DOHH2 (cell line): ENCODE data around the gene PAQR5.

Source experiments
- H3F3A ChIP-seq: fragments of 200-600 bp; sonication (generic), shearing (Covaris generic); 2 replicates; pipeline ENCODE4 v1.6.0; 2016; ENCODE audit warnings: antibody characterized with exemption, mild to moderate bottlenecking; ENCODE audit not compliant: control insufficient read depth, insufficient read depth
- H3K27ac ChIP-seq: fragments of 200-600 bp; sonication (generic); 2 replicates; pipeline ENCODE4 v1.5.1; 2014; ENCODE audit warnings: low read depth, mild to moderate bottlenecking, low read length, moderate library complexity
- H3K27me3 ChIP-seq: fragments of 200-600 bp; sonication (generic); 2 replicates; pipeline ENCODE4 v1.6.1; 2014; ENCODE audit warnings: mild to moderate bottlenecking, low read length, mixed read lengths; ENCODE audit not compliant: control insufficient read depth
- H3K36me3 ChIP-seq: fragments of 200-600 bp; sonication (generic); 2 replicates; pipeline ENCODE4 v1.6.1; 2014; ENCODE audit warnings: mild to moderate bottlenecking, low read length, moderate library complexity, mixed read lengths; ENCODE audit not compliant: control insufficient read depth
- H3K4me1 ChIP-seq: fragments of 200-600 bp; sonication (generic); 2 replicates; pipeline ENCODE4 v1.6.1; 2014; ENCODE audit warnings: mild to moderate bottlenecking, low read length, mixed read lengths; ENCODE audit not compliant: control insufficient read depth
- H3K4me2 ChIP-seq: fragments of 200-600 bp; sonication (generic); 2 replicates; pipeline ENCODE4 v1.6.0; 2014; ENCODE audit warnings: mild to moderate bottlenecking, low read length, moderate library complexity
- H3K4me3 ChIP-seq: fragments of 200-600 bp; sonication (generic); 2 replicates; pipeline ENCODE4 v1.5.1; 2014; ENCODE audit warnings: mild to moderate bottlenecking, low read length, mixed read lengths
- H3K79me2 ChIP-seq: fragments of 200-600 bp; sonication (generic); 2 replicates; pipeline ENCODE4 v1.6.1; 2014; ENCODE audit warnings: mild to moderate bottlenecking, low read length, mixed read lengths; ENCODE audit not compliant: control insufficient read depth
- H3K9me2 ChIP-seq: fragments of 200-600 bp; sonication (generic); replicated peaks from 2 replicates; pipeline ENCODE4 v1.6.1; 2014; ENCODE audit warnings: mild to moderate bottlenecking, low read length, mixed read lengths; ENCODE audit not compliant: control insufficient read depth
- H3K9me3 ChIP-seq: fragments of 200-600 bp; sonication (generic); 2 replicates; pipeline ENCODE4 v1.6.1; 2014; ENCODE audit warnings: antibody characterized with exemption, low read length, mixed read lengths; ENCODE audit not compliant: control insufficient read depth, insufficient read depth
- H4K20me1 ChIP-seq: fragments of 200-600 bp; sonication (generic); 2 replicates; pipeline ENCODE4 v1.6.0; 2014; ENCODE audit warnings: low read depth, mild to moderate bottlenecking, antibody characterized with exemption, low read length, moderate library complexity; ENCODE audit not compliant: control insufficient read depth, insufficient read depth
- CTCF ChIP-seq: fragments of 200-600 bp; sonication (generic); IDR thresholded peaks from one replicate; pipeline ENCODE4 v1.5.1; 2014; ENCODE audit warnings: antibody characterized with exemption, mild to moderate bottlenecking, low read depth, low read length; ENCODE audit not compliant: poor library complexity, severe bottlenecking
- EZH2phosphoT487 ChIP-seq: fragments of 200-600 bp; sonication (generic); IDR thresholded peaks from 2 replicates; pipeline ENCODE4 v1.6.1; 2017; ENCODE audit warnings: borderline replicate concordance, mild to moderate bottlenecking, antibody characterized with exemption, low read length, moderate library complexity, mixed read lengths

PAQR5 gene

GRCh38 chr15:69351884-69352283 lies 53.2 kb downstream of the PAQR5 start:
- Histone ChIP-seq H3K27ac (no peak overlapping the region), H3K4me2 (no peak overlapping the region), H3K27me3 (peaks cover 3% of the 10 kb centered on the region), H4K20me1 (no peaks in the 10 kb centered on the region), H3K4me3 (no peak overlapping the region), H3K36me3 (no peaks in the 10 kb centered on the region), H3K79me2 (no peaks in the 10 kb centered on the region), H3K9me2 (no peaks in the 10 kb centered on the region), H3K9me3 (no peaks in the 10 kb centered on the region), H3K4me1 (no peaks in the 10 kb centered on the region), H3F3A (no peaks in the 10 kb centered on the region)
- TF ChIP-seq CTCF: no peak
- no peak for TF ChIP-seq EZH2phosphoT487

- Histone ChIP-seq H3K27me3 (peaks cover 2% of the 10 kb centered on the region), H3K4me2 (no peak overlapping the region), H3K27ac (no peak overlapping the region), H3K36me3 (no peaks in the 10 kb centered on the region), H3F3A (no peaks in the 10 kb centered on the region), H3K4me3 (no peak overlapping the region), H4K20me1 (no peaks in the 10 kb centered on the region), H3K4me1 (no peaks in the 10 kb centered on the region), H3K79me2 (no peaks in the 10 kb centered on the region), H3K9me3 (no peaks in the 10 kb centered on the region), H3K9me2 (no peaks in the 10 kb centered on the region; the same call in 1 of the 2 replicates)
- TF ChIP-seq EZH2phosphoT487: no peak
- TF ChIP-seq CTCF: no peak
Measured at GRCh38 chr15:69357773-69358771, 59.4 kb downstream of the PAQR5 start.

- no peak overlapping the region for H3K27ac ChIP-seq
- H3K4me3 ChIP-seq: no peak overlapping the region
- no peaks in the 10 kb centered on the region for H3K36me3 ChIP-seq
- H3K4me2 ChIP-seq: no peak overlapping the region
- no peaks in the 10 kb centered on the region for H3K4me1 ChIP-seq
- H3F3A ChIP-seq: no peaks in the 10 kb centered on the region
- no peaks in the 10 kb centered on the region for H3K79me2 ChIP-seq
- no peaks in the 10 kb centered on the region for H4K20me1 ChIP-seq
- no peaks in the 10 kb centered on the region for H3K27me3 ChIP-seq
- H3K9me3 ChIP-seq: no peaks in the 10 kb centered on the region
- TF ChIP-seq CTCF: no peak
- TF ChIP-seq EZH2phosphoT487: no peak
- no peaks in the 10 kb centered on the region; the same call in 1 of the 2 replicates for H3K9me2 ChIP-seq
Measured at GRCh38 chr15:69358850-69359249, 60.1 kb downstream of the PAQR5 start.
